ENCODE measurements around the gene SEMA6A. TPM values are rescaled to one million over a fixed set of nuclear protein-coding genes. Genes with fewer than 3 reads are reported as not detected.

Gene SEMA6A
- polyA plus RNA-seq, 1 of the 3 experiments (the other 2 are of a cell fraction) = 0.18 TPM

DNA sequence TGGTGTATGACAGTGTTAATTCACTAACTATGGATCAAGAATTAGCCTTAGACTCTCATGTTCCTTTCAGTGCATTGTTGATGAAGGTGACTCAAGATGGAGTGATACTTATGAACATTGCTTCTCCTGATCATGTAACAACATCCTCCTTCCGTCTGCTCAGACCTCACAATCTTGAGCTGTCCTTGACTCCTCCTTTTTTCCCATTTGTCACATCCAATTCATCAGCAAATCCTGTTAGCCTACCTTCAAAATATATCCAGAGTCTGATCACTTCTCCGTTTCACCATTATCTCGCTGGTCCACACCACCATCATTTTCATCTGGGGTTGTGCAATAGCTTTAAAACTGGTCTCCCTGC is 9.2 kb upstream of the SEMA6A start:
- peaks cover 5% of the 10 kb centered on the region; the same call in 1 of the 2 replicates for H3K9me2 ChIP-seq
- no peak overlapping the region for H3K4me3 ChIP-seq (ENCODE audit: low read depth in 2 of 2, low read length in 1 of 2)
- no peak overlapping the region for H3K9ac ChIP-seq
- H3K36me3 ChIP-seq (replicated peaks in 1 of 2; ENCODE audit: control insufficient read depth in 1 of 2, insufficient read depth in 2 of 2, low read length in 1 of 2) = no peaks in the 10 kb centered on the region
- no peaks in the 10 kb centered on the region for H3K79me2 ChIP-seq (ENCODE audit: insufficient read depth)
- H3K4me2 ChIP-seq = no peak overlapping the region
- POLR2A ChIA-PET = no interaction called here
- H3K9me3 ChIP-seq = no peaks in the 10 kb centered on the region
- H3F3A ChIP-seq (replicated peaks; ENCODE audit: insufficient read depth) = no peaks in the 10 kb centered on the region
- DNase-seq = no peak
- no peak overlapping the region for H3K27ac ChIP-seq (ENCODE audit: low read depth in 2 of 2, low read length in 1 of 2)
- H3K4me1 ChIP-seq (ENCODE audit: control insufficient read depth in 1 of 2, insufficient read depth in 2 of 2, low read depth in 1 of 2, low read length in 1 of 2) = no peaks in the 10 kb centered on the region
- TF ChIP-seq, protein P1, sequence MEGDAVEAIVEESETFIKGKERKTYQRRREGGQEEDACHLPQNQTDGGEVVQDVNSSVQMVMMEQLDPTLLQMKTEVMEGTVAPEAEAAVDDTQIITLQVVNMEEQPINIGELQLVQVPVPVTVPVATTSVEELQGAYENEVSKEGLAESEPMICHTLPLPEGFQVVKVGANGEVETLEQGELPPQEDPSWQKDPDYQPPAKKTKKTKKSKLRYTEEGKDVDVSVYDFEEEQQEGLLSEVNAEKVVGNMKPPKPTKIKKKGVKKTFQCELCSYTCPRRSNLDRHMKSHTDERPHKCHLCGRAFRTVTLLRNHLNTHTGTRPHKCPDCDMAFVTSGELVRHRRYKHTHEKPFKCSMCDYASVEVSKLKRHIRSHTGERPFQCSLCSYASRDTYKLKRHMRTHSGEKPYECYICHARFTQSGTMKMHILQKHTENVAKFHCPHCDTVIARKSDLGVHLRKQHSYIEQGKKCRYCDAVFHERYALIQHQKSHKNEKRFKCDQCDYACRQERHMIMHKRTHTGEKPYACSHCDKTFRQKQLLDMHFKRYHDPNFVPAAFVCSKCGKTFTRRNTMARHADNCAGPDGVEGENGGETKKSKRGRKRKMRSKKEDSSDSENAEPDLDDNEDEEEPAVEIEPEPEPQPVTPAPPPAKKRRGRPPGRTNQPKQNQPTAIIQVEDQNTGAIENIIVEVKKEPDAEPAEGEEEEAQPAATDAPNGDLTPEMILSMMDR (IDR thresholded peaks at IDR 0.05) = no peak
- TF ChIP-seq CHD2 (IDR thresholded peaks at IDR 0.05; ENCODE audit: low read length, partially characterized antibody) (no peak), TEAD4 (IDR thresholded peaks at IDR 0.05; ENCODE audit: borderline replicate concordance, insufficient read depth) (no peak), FOXM1 (IDR thresholded peaks at IDR 0.05; ENCODE audit: low read depth) (no peak), SIN3A (IDR thresholded peaks at IDR 0.05; ENCODE audit: borderline replicate concordance, low read depth, low read length) (no peak), TCF12 (IDR thresholded peaks at IDR 0.05) (no peak), TAF1 (IDR thresholded peaks at IDR 0.05; ENCODE audit: borderline replicate concordance, low read depth, low read length) (no peak), RCOR1 (IDR thresholded peaks at IDR 0.05; ENCODE audit: low read length) (no peak), RAD21 (IDR thresholded peaks at IDR 0.05; ENCODE audit: low read length) (no peak), NRF1 (IDR thresholded peaks at IDR 0.05; ENCODE audit: low read depth, low read length) (no peak), FOSL2 (IDR thresholded peaks at IDR 0.05; ENCODE audit: borderline replicate concordance, low read depth) (no peak)
- TF ChIP-seq, protein P2, sequence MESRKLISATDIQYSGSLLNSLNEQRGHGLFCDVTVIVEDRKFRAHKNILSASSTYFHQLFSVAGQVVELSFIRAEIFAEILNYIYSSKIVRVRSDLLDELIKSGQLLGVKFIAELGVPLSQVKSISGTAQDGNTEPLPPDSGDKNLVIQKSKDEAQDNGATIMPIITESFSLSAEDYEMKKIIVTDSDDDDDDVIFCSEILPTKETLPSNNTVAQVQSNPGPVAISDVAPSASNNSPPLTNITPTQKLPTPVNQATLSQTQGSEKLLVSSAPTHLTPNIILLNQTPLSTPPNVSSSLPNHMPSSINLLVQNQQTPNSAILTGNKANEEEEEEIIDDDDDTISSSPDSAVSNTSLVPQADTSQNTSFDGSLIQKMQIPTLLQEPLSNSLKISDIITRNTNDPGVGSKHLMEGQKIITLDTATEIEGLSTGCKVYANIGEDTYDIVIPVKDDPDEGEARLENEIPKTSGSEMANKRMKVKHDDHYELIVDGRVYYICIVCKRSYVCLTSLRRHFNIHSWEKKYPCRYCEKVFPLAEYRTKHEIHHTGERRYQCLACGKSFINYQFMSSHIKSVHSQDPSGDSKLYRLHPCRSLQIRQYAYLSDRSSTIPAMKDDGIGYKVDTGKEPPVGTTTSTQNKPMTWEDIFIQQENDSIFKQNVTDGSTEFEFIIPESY (IDR thresholded peaks at IDR 0.05; ENCODE audit: borderline replicate concordance, low read depth) = no peak
- TF ChIP-seq, protein P3, sequence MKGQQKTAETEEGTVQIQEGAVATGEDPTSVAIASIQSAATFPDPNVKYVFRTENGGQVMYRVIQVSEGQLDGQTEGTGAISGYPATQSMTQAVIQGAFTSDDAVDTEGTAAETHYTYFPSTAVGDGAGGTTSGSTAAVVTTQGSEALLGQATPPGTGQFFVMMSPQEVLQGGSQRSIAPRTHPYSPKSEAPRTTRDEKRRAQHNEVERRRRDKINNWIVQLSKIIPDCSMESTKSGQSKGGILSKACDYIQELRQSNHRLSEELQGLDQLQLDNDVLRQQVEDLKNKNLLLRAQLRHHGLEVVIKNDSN (IDR thresholded peaks at IDR 0.05; ENCODE audit: borderline replicate concordance, low read depth) = no peak
- TF ChIP-seq, protein P4, sequence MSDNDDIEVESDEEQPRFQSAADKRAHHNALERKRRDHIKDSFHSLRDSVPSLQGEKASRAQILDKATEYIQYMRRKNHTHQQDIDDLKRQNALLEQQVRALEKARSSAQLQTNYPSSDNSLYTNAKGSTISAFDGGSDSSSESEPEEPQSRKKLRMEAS (IDR thresholded peaks at IDR 0.05; ENCODE audit: low read depth) = no peak
- WGBS (ENCODE audit: low lambda C conversion rate) = 56% methylated on average over 3 of the region's 3 CpGs
- CTCF ChIA-PET = interaction anchor here (2.6 kb wide), 1 partner anchor 8 kb away, joined by 12 read pairs; the partner anchor contains the start of gene SEMA6A
- H2AFZ ChIP-seq (ENCODE audit: low read depth) = no peak overlapping the region
- no peaks in the 10 kb centered on the region for H4K20me1 ChIP-seq (ENCODE audit: insufficient read depth)
- no peaks in the 10 kb centered on the region for H3K27me3 ChIP-seq (ENCODE audit: insufficient read depth)
